Mammary epithelial cell (primary cell): ENCODE measurements around the gene CDH4.

Experiments used
- EZH2 ChIP-seq: IDR thresholded peaks from 2 replicates; pipeline ENCODE4 v1.6.1; 2012; ENCODE audit warnings: low read length, inconsistent platforms, borderline replicate concordance
- TF ChIP-seq, protein P1 (sequence below), 2 donors: IDR thresholded peaks in 1 of 2; conservative IDR thresholded peaks in 1 of 2; 2 replicates each; pipeline ENCODE4 v1.5.1; 2011 to 2012; ENCODE audit warnings: inconsistent platforms in 2 of 2, low read length in 2 of 2, mild to moderate bottlenecking in 2 of 2, control low read depth in 1 of 2, low read depth in 1 of 2; ENCODE audit not compliant: insufficient read depth in 1 of 2; ENCODE audit errors: extremely low read depth in 1 of 2

DNA sequence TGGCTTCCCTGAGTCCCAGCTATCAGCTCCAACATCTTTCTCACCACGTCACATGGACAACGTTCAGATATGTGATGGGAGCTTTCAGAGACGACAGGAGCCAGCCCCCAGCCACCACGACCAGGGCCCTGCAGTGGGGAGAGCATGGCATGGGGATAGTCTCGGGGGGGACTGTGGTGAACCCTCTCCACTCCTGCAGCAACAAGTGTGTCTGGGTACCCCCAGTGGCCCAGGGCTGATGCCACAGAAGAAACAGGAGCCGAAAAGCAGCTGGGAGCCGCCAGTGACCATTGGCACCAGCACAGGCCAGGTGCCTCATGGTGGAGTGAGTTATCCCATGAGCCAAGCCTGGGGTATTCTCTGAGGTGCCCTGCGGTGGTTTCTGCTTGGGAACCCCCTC lies 473.9 kb downstream of the CDH4 start:
- TF ChIP-seq, protein P1, sequence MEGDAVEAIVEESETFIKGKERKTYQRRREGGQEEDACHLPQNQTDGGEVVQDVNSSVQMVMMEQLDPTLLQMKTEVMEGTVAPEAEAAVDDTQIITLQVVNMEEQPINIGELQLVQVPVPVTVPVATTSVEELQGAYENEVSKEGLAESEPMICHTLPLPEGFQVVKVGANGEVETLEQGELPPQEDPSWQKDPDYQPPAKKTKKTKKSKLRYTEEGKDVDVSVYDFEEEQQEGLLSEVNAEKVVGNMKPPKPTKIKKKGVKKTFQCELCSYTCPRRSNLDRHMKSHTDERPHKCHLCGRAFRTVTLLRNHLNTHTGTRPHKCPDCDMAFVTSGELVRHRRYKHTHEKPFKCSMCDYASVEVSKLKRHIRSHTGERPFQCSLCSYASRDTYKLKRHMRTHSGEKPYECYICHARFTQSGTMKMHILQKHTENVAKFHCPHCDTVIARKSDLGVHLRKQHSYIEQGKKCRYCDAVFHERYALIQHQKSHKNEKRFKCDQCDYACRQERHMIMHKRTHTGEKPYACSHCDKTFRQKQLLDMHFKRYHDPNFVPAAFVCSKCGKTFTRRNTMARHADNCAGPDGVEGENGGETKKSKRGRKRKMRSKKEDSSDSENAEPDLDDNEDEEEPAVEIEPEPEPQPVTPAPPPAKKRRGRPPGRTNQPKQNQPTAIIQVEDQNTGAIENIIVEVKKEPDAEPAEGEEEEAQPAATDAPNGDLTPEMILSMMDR (conservative IDR thresholded peaks at IDR 0.05 in 1 of 2, IDR thresholded peaks at IDR 0.05 in 1 of 2; ENCODE audit: extremely low read depth in 1 of 2, insufficient read depth in 1 of 2, low read depth in 1 of 2, low read length in 2 of 2) = no peak
- TF ChIP-seq EZH2 = no peak
